ENCODE results near the gene CCDC13.

DNA sequence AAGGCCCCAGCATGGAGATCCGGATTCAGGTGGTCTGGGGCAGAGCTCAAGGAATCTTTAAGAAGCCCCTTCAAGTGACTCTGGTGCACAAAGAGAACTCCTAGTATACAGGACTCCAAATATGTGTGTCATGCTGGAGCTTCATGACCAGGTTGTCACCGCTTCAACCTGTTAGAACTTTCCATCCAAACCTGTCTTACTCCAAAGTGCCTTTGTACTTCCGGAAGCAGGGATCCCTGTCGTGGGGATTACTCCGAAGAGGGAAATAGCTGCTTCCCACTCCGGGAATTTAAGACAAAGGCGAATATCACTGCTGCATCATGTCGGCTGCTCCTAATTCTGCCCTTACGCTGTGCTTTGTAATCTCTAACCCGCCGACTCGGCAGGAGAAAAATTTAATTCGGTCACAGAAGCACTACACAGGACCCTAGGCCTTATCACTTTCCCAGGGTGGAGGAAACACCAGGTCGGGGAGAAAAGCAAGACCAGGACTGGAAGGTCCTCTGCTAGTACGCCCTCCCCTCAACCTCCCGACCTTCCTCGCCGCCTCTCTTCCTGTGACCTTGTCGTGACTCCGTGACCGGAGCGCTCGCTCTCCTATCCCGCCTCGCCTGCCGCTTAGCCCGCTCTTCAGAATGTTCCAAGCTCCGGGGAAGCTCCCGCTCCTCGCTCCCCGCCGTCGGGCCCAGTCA is 30.5 kb upstream of the CCDC13 start:
- TF ChIP-seq, protein P1, sequence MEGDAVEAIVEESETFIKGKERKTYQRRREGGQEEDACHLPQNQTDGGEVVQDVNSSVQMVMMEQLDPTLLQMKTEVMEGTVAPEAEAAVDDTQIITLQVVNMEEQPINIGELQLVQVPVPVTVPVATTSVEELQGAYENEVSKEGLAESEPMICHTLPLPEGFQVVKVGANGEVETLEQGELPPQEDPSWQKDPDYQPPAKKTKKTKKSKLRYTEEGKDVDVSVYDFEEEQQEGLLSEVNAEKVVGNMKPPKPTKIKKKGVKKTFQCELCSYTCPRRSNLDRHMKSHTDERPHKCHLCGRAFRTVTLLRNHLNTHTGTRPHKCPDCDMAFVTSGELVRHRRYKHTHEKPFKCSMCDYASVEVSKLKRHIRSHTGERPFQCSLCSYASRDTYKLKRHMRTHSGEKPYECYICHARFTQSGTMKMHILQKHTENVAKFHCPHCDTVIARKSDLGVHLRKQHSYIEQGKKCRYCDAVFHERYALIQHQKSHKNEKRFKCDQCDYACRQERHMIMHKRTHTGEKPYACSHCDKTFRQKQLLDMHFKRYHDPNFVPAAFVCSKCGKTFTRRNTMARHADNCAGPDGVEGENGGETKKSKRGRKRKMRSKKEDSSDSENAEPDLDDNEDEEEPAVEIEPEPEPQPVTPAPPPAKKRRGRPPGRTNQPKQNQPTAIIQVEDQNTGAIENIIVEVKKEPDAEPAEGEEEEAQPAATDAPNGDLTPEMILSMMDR (IDR thresholded peaks at IDR 0.05), result no peak
- TF ChIP-seq, protein P2, sequence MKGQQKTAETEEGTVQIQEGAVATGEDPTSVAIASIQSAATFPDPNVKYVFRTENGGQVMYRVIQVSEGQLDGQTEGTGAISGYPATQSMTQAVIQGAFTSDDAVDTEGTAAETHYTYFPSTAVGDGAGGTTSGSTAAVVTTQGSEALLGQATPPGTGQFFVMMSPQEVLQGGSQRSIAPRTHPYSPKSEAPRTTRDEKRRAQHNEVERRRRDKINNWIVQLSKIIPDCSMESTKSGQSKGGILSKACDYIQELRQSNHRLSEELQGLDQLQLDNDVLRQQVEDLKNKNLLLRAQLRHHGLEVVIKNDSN (CRISPR knock-in tag; IDR thresholded peaks at IDR 0.05), result no peak
- TF ChIP-seq, protein P3, sequence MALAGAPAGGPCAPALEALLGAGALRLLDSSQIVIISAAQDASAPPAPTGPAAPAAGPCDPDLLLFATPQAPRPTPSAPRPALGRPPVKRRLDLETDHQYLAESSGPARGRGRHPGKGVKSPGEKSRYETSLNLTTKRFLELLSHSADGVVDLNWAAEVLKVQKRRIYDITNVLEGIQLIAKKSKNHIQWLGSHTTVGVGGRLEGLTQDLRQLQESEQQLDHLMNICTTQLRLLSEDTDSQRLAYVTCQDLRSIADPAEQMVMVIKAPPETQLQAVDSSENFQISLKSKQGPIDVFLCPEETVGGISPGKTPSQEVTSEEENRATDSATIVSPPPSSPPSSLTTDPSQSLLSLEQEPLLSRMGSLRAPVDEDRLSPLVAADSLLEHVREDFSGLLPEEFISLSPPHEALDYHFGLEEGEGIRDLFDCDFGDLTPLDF (CRISPR knock-in tag; IDR thresholded peaks at IDR 0.05), result no peak
- TF ChIP-seq, protein P4, sequence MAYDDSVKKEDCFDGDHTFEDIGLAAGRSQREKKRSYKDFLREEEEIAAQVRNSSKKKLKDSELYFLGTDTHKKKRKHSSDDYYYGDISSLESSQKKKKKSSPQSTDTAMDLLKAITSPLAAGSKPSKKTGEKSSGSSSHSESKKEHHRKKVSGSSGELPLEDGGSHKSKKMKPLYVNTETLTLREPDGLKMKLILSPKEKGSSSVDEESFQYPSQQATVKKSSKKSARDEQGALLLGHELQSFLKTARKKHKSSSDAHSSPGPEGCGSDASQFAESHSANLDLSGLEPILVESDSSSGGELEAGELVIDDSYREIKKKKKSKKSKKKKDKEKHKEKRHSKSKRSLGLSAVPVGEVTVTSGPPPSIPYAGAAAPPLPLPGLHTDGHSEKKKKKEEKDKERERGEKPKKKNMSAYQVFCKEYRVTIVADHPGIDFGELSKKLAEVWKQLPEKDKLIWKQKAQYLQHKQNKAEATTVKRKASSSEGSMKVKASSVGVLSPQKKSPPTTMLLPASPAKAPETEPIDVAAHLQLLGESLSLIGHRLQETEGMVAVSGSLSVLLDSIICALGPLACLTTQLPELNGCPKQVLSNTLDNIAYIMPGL (CRISPR knock-in tag; IDR thresholded peaks at IDR 0.05), result no peak
- no peak for TF ChIP-seq SP1 (CRISPR knock-in tag; conservative IDR thresholded peaks at IDR 0.05)
- TF ChIP-seq, protein P5, sequence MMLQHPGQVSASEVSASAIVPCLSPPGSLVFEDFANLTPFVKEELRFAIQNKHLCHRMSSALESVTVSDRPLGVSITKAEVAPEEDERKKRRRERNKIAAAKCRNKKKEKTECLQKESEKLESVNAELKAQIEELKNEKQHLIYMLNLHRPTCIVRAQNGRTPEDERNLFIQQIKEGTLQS (CRISPR knock-in tag; conservative IDR thresholded peaks at IDR 0.05), result no peak
- TF ChIP-seq, protein P6, sequence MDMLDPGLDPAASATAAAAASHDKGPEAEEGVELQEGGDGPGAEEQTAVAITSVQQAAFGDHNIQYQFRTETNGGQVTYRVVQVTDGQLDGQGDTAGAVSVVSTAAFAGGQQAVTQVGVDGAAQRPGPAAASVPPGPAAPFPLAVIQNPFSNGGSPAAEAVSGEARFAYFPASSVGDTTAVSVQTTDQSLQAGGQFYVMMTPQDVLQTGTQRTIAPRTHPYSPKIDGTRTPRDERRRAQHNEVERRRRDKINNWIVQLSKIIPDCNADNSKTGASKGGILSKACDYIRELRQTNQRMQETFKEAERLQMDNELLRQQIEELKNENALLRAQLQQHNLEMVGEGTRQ (CRISPR knock-in tag; IDR thresholded peaks at IDR 0.05), result no peak
- TF ChIP-seq, protein P7, sequence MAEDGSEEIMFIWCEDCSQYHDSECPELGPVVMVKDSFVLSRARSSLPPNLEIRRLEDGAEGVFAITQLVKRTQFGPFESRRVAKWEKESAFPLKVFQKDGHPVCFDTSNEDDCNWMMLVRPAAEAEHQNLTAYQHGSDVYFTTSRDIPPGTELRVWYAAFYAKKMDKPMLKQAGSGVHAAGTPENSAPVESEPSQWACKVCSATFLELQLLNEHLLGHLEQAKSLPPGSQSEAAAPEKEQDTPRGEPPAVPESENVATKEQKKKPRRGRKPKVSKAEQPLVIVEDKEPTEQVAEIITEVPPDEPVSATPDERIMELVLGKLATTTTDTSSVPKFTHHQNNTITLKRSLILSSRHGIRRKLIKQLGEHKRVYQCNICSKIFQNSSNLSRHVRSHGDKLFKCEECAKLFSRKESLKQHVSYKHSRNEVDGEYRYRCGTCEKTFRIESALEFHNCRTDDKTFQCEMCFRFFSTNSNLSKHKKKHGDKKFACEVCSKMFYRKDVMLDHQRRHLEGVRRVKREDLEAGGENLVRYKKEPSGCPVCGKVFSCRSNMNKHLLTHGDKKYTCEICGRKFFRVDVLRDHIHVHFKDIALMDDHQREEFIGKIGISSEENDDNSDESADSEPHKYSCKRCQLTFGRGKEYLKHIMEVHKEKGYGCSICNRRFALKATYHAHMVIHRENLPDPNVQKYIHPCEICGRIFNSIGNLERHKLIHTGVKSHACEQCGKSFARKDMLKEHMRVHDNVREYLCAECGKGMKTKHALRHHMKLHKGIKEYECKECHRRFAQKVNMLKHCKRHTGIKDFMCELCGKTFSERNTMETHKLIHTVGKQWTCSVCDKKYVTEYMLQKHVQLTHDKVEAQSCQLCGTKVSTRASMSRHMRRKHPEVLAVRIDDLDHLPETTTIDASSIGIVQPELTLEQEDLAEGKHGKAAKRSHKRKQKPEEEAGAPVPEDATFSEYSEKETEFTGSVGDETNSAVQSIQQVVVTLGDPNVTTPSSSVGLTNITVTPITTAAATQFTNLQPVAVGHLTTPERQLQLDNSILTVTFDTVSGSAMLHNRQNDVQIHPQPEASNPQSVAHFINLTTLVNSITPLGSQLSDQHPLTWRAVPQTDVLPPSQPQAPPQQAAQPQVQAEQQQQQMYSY (CRISPR knock-in tag; IDR thresholded peaks at IDR 0.05), result peak; percentile 87
- TF ChIP-seq, protein P8, sequence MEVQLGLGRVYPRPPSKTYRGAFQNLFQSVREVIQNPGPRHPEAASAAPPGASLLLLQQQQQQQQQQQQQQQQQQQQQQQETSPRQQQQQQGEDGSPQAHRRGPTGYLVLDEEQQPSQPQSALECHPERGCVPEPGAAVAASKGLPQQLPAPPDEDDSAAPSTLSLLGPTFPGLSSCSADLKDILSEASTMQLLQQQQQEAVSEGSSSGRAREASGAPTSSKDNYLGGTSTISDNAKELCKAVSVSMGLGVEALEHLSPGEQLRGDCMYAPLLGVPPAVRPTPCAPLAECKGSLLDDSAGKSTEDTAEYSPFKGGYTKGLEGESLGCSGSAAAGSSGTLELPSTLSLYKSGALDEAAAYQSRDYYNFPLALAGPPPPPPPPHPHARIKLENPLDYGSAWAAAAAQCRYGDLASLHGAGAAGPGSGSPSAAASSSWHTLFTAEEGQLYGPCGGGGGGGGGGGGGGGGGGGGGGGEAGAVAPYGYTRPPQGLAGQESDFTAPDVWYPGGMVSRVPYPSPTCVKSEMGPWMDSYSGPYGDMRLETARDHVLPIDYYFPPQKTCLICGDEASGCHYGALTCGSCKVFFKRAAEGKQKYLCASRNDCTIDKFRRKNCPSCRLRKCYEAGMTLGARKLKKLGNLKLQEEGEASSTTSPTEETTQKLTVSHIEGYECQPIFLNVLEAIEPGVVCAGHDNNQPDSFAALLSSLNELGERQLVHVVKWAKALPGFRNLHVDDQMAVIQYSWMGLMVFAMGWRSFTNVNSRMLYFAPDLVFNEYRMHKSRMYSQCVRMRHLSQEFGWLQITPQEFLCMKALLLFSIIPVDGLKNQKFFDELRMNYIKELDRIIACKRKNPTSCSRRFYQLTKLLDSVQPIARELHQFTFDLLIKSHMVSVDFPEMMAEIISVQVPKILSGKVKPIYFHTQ (CRISPR knock-in tag; IDR thresholded peaks at IDR 0.05), result no peak

Data from WTC11 (cell line).